ENCODE data around the gene RNF224. TPM values are rescaled to one million over a fixed set of nuclear protein-coding genes. Genes with fewer than 3 reads are reported as not detected.

The RNF224 gene
- not detected for total RNA-seq

GRCh38 chr9:137227054-137227852, at the start of gene RNF224:
RNF224 (plus strand) TSS chr9:137227502; CDS start chr9:137228336, 834 bp downstream.

GRCh38 chr9:137188490-137189296, 38.6 kb upstream of the RNF224 start, which contains the start of the genes ANAPC2 and SSNA1:
ANAPC2 (minus strand) TSS chr9:137188560; CDS start chr9:137188532, 28 bp downstream.
SSNA1 (plus strand) TSS chr9:137188676; CDS start chr9:137188727, 51 bp downstream.

GRCh38 chr9:137200311-137201204, 26.7 kb upstream of the RNF224 start, which contains the start of gene TPRN:
TPRN (minus strand) TSS chr9:137200741; CDS start chr9:137200711, 30 bp downstream.

GRCh38 chr9:137205126-137206069, 21.9 kb upstream of the RNF224 start, which contains the start of the genes NDOR1 and TMEM203:
NDOR1 (plus strand) TSS chr9:137205700; CDS start chr9:137205778, 78 bp downstream.
TMEM203 (minus strand) TSS chr9:137205648; CDS start chr9:137205414, 234 bp downstream.

GRCh38 chr9:137222190-137223077, 4.9 kb upstream of the RNF224 start, which contains the start of gene RNF208:
RNF208 (minus strand) TSS chr9:137222240; CDS start chr9:137221212, 1,028 bp downstream.

GRCh38 chr9:137224830-137225694, 2.2 kb upstream of the RNF224 start, which contains the start of gene CYSRT1:
CYSRT1 (plus strand) TSS chr9:137225174; CDS start chr9:137225622, 448 bp downstream.

GRCh38 chr9:137230705-137231371, 3.5 kb downstream of the RNF224 start, which contains the start of gene SLC34A3:
SLC34A3 (plus strand) TSS chr9:137230901; CDS start chr9:137231703, 802 bp downstream.

GRCh38 chr9:137240841-137241489, 13.7 kb downstream of the RNF224 start, which contains the start of gene TUBB4B:
TUBB4B (plus strand) TSS chr9:137241287; CDS start chr9:137241361, 74 bp downstream.

GRCh38 chr9:137251194-137251461, 23.8 kb downstream of the RNF224 start, which contains the start of gene STPG3:
STPG3 (plus strand) TSS chr9:137251286; CDS start chr9:137251287, 1 bp downstream.

GRCh38 chr9:137254624-137255447, 27.5 kb downstream of the RNF224 start, which contains the start of gene NELFB:
NELFB (plus strand) TSS chr9:137255327.

GRCh38 chr9:137277329-137278041, 50.2 kb downstream of the RNF224 start, which contains the start of gene TOR4A:
TOR4A (plus strand) TSS chr9:137277726; CDS start chr9:137278690, 964 bp downstream.

Data from diencephalon (tissue), 1 donor.